ENCODE results near the gene SLC6A17.

The SLC6A17 gene

GRCh38 chr1:110160538-110161100, 10.3 kb downstream of the SLC6A17 start:
- TF ChIP-seq, protein P1, sequence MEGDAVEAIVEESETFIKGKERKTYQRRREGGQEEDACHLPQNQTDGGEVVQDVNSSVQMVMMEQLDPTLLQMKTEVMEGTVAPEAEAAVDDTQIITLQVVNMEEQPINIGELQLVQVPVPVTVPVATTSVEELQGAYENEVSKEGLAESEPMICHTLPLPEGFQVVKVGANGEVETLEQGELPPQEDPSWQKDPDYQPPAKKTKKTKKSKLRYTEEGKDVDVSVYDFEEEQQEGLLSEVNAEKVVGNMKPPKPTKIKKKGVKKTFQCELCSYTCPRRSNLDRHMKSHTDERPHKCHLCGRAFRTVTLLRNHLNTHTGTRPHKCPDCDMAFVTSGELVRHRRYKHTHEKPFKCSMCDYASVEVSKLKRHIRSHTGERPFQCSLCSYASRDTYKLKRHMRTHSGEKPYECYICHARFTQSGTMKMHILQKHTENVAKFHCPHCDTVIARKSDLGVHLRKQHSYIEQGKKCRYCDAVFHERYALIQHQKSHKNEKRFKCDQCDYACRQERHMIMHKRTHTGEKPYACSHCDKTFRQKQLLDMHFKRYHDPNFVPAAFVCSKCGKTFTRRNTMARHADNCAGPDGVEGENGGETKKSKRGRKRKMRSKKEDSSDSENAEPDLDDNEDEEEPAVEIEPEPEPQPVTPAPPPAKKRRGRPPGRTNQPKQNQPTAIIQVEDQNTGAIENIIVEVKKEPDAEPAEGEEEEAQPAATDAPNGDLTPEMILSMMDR (IDR thresholded peaks at IDR 0.05; ENCODE audit: control insufficient read depth, extremely low read depth, insufficient read depth): no peak
- H3K4me3 ChIP-seq (ENCODE audit: low read depth, low read length): no peak overlapping the region

DNA sequence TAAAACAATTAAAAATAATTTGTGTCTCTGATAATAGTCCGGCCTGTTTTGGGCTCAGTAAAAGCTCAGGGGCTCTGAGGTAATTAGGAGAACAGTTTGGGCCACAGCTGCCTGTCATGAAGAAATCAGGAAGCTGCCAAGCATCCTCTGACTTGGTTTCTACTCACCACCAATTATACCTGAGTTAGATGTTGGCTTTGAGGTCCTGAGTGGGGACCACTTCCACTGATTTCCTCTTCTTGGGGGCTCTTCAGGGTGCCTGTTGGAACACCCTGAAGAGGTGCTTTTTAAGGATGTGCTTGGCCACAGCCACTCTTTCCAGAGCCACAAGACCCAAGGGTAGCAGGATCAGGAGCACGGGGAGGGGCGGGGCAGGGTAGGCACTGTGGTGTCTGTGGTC, 10.9 kb downstream of the SLC6A17 start:
- no peak overlapping the region for H3K4me3 ChIP-seq (ENCODE audit: low read depth, low read length)
- no peak for DNase-seq (ENCODE audit: low read depth)
- TF ChIP-seq, protein P1 (IDR thresholded peaks at IDR 0.05; ENCODE audit: control insufficient read depth, extremely low read depth, insufficient read depth): no peak

More at GRCh38 chr1:110160538-110161100, 10.3 kb downstream of the SLC6A17 start:
- no peak for DNase-seq (ENCODE audit: low read depth)

- H3K4me3 ChIP-seq (ENCODE audit: low read depth, low read length): no peak overlapping the region
- no peak for DNase-seq (ENCODE audit: low read depth)
- TF ChIP-seq, protein P1 (IDR thresholded peaks at IDR 0.05; ENCODE audit: control insufficient read depth, extremely low read depth, insufficient read depth): no peak
Measured at GRCh38 chr1:110161849-110162248, 11.6 kb downstream of the SLC6A17 start.

- TF ChIP-seq, protein P1 (IDR thresholded peaks at IDR 0.05; ENCODE audit: control insufficient read depth, extremely low read depth, insufficient read depth): no peak
- DNase-seq (ENCODE audit: low read depth): no peak
- no peak overlapping the region for H3K4me3 ChIP-seq (ENCODE audit: low read depth, low read length)
Measured at GRCh38 chr1:110163591-110163990, 13.3 kb downstream of the SLC6A17 start.

GRCh38 chr1:110164725-110165350, 14.5 kb downstream of the SLC6A17 start:
- no peak for DNase-seq (ENCODE audit: low read depth)
- TF ChIP-seq, protein P1 (IDR thresholded peaks at IDR 0.05; ENCODE audit: control insufficient read depth, extremely low read depth, insufficient read depth): no peak
- H3K4me3 ChIP-seq (ENCODE audit: low read depth, low read length): no peak overlapping the region

- TF ChIP-seq, protein P1 (IDR thresholded peaks at IDR 0.05; ENCODE audit: control insufficient read depth, extremely low read depth, insufficient read depth): peak; percentile 18; the same call in 1 of the 2 replicates
- no peak overlapping the region for H3K4me3 ChIP-seq (ENCODE audit: low read depth, low read length)
- DNase-seq (ENCODE audit: low read depth): peak; percentile 78
Measured at GRCh38 chr1:110165761-110166231, 15.5 kb downstream of the SLC6A17 start.
